NCI-H774 (cell line): ENCODE results near the gene ARHGAP33.
A peak's percentile ranks its signal among the peaks of the same experiment; 100 is the strongest.
"Not testable (repeated sequence)": the region's sequence is repeated elsewhere in the genome, so short reads cannot be mapped to it uniquely, and the experiment has no call there.

Experiments
- DNase-seq: peaks from one replicate; lab custom pipeline; 2025; lab: John Stamatoyannopoulos, UW

The ARHGAP33 gene

DNA sequence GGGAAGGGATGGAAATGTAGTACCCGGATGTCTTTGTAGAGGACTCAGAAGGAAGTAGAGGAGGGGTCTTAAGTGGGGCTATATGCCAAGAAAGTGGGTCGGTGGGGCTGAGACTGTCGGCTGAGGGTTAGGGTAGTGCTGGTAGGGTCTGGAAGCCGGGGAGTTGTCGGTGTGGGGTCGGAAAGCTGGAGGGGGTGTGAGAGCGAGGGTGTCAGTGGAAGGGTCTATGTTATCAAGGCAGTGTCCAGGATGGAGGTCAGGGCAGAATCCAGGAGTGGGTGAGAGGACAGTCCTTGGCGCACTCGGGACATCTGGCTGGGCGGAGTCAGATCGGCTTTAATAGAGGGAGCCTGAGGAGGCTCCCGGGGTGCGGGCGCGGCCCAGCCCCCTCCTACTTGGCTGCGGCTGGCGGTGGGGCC is 20.2 kb upstream of the ARHGAP33 start:
- DNase-seq: no peak

GRCh38 chr19:35755550-35756376 is 19.6 kb upstream of the ARHGAP33 start:
- no peak for DNase-seq

DNA sequence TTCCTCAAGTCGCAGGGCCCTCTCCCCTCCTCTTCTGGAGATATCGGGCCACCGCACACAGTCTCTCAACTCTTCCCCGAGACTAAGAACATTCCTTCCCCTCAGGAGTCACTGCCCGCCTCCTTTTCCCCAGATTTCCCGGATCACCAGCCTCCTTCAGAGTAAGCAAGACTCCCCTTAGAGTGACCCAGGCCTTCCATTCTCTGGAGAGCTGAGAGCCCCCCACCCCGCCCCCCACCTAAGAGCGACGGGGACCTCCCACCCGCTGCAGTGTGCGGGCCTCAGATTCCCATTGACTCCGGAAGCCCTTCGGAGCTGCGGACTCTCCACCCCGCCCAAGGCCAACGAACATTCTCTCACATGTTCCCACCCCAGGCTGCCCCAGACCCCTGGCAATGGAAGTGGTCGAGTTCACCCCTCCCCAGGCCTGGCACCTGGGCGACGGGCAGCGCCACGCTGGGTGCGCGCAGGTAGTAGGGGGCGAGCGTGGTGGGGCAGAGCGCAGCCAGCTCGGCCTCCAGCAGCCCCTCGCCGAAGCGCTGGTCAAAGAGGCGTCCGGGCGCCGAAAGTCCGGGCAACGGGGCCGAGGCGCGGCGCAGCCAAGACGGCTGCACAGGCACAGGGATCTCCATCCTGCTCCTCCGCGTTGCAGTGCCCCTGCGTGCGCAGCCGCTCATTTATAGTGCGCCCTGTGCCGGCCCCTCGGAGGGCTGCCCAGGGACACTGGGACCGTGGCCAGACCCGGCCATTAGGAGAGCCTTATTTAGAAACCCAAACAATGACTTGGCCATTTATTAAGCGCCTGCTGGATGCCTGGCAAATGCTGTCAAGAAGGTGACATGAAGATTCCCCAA is 18.8 kb upstream of the ARHGAP33 start, which contains the start of gene HSPB6:
Gene HSPB6, minus strand, starts transcription at position 653 of the 854 bp plus-strand sequence. Its CDS starts 21 bp downstream, at position 632.
- DNase-seq: no peak

DNA sequence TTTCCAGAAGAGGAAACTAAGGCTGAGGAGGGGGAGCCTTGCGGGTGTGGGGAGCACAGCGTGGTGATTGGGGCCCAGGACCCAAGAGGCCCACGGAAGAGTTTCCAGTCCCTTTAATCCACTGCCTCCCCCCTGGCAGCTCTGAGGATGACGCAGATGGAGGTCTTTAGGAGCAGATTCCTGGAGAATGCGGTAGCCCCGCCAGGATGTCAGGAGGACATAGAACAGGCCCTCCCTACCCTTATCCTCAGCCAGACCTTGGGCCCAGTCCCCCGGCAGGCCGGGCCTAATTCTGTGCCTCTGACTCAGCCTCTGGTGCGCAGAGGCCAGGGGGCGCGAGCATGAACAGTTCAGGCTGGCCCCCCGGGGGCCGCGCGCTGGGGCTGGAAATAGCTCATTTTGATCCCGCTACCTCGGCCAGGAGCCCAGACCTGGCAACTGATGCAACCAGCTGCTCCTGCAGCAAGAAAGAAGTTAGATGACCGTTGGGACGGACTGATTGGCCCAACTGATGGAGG is 18.1 kb upstream of the ARHGAP33 start:
- peak; percentile 63 for DNase-seq

- peak; percentile 98 for DNase-seq
Measured at GRCh38 chr19:35757749-35758608, 17.4 kb upstream of the ARHGAP33 start, which contains the start of gene PROSER3. Gene PROSER3 (plus strand): TSS chr19:35758176. CDS start chr19:35758216, 40 bp downstream.

DNA sequence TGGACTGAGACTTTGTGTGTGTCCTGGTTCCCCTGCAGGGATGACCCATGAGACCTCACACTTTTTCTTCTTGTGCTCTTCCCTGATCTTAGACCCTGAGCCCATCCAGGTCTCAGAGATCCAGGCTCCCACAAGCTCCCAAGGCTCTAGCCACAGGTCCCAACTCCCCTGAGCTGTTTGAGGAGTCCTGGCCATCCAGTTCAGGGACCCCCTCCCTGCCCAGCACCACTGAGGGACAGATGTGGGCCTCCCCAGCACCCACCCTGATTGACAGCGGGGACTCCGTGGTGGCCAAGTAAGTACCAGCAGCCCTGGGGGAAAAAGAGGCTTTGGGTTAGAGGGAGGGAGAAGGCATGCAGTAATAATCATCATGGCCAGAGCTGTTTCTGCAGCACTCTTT is 15.7 kb upstream of the ARHGAP33 start:
- no peak for DNase-seq

DNA sequence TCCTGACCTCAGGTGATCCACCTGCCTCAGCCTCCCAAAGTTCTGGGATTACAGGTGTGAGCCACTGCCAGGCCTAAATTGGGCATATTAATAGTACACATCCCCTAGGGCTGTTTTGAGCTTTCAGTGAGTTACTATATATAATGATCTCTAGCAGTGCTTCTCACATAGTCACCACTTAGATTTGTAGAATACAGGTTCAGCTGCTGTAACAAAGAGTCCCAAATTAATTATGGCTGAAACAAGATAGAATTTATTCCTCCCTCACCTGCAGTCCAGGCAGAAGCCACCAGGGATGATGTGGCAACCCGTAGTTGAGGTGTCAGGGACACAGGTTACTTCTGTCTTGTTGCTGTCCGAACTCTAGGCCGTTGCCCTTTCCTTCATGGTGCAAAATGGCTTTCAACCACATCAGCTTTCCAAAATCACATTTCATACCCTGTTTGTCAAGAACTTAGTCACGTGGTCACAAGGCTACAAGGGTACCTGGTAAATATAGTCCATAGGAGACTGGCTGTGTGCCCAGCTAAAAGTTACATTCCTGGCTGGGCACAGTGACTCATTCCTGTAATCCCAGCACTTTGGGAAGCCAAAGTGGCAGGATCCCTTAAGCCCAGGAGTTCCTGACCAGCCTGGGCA is 14.5 kb upstream of the ARHGAP33 start:
- DNase-seq: no peak

DNA sequence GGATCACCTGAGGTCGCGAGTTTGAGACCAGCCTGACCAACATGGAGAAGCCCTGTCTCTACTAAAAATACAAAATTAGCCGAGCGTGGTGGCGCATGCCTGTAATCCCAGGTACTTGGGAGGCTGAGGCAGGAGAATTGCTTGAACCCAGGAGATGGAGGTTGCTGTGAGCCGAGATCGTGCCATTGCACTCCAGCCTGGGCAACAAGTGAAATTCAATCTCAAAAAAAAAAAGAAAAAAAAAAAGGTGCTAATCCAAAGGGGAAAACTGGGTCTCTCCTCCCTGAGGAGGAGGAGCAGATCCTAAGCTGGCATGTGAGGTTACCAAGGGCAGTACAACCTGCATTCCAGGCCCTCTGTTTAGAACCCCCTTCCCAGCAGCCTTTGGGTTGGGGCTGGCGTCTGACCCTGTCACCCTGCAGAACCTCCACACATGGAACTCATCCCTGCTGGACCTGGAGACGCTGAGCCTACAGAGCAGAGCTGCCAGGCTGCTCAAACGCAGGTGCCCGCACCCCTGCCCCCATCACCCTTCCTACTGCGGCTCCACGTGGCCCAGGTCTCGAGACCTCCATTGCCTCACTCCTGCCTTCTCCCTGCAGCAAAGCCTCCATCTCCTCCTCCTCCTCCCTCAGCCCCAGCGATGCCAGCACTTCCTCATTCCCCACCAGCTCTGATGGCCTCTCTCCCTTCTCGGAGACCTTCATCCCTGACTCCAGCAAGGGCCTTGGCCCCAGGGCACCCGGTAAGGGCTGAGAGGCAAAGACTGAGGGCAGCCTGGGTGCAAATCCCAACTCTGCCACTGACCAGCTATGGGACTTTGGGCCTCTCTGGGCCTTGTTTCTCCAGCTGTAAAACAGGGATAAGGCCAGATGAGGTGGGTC is 10.7 kb upstream of the ARHGAP33 start:
- DNase-seq: no peak

DNA sequence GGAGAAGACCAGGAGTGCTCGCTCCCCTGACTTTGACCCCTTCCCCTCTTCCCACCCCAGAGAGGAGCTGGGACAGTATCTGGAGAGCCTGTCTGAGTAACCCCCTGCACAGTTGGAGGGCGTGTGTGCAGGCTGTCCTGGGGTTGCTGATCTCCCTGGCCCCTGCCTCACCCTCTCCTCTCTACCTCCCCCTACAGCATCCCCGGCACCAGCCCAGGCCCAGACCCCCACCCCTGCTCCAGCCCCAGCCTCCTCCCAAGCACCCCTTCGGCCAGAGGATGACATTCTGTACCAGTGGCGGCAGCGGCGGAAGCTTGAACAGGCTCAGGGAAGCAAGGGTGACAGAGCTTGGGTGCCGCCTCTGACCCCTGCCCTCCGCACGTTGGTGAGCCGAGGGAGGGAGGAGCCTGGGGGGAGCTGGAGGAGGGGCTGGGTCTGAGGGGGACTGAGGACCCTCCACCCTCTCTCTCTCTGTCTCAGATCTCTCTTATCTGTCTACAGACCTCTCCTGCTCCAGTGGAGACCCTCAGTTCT is 8.7 kb upstream of the ARHGAP33 start:
- DNase-seq: no peak

DNA sequence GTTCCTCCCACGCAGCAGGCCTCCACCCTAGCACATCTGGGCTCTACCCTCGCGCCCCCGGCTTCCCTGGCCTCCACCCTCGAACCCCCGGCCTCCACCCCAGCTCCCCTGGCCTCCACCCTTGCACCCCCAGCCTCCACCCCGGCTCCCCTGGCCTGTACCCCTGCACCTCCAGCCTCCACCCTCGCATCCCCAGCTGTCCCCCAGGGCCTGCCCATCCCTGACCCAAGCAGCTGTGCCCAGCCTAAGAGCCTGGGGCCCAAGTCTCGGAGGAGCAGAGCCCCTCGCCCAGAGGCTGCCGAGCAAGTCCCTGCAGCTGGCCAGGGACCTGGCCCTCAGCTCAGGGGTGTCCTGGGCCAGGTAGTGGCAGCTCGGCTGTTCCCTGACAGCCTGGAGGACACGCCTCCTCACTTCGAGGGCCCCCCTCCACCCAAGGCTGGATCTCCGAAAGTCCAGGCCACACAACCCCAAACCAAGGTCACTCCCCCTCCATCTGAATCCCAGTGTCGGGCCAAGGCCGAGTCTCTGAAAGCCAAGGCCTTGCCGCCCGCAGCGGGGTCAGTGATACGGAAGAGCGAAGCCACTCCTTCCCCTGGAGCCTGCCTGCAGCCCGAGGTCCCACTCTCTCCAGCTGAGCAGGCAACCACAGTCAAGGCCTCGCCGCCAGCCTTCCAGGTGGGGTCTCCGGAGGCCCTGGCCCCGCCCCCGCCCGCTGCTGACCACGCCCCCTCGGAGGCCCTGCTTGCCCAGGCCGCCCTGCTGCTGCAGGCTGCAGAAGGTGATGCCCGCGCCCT is 7.9 kb upstream of the ARHGAP33 start:
- DNase-seq: no peak

DNA sequence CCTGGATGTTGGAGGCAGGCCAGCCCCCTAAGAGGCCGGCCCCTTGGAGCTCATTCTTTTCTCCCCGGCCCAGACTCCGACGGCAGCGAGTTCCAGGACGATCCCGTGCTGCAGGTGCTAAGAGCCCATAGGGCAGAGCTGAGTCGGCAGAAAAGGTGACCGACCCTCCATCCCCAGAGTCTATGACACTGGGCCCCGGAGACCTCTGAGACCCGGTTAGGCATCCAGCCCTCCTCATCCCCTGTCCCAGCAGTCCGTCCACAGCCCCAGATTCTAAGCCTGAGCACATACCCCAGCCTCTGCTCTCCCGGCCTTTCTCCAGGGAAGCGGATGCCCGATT is 7.3 kb upstream of the ARHGAP33 start:
- no peak for DNase-seq

- not testable (repeated sequence) for DNase-seq
Measured at GRCh38 chr19:35772362-35772761, 3.0 kb upstream of the ARHGAP33 start.

- no peak for DNase-seq
Measured at GRCh38 chr19:35773020-35773806, 2.2 kb upstream of the ARHGAP33 start.

DNA sequence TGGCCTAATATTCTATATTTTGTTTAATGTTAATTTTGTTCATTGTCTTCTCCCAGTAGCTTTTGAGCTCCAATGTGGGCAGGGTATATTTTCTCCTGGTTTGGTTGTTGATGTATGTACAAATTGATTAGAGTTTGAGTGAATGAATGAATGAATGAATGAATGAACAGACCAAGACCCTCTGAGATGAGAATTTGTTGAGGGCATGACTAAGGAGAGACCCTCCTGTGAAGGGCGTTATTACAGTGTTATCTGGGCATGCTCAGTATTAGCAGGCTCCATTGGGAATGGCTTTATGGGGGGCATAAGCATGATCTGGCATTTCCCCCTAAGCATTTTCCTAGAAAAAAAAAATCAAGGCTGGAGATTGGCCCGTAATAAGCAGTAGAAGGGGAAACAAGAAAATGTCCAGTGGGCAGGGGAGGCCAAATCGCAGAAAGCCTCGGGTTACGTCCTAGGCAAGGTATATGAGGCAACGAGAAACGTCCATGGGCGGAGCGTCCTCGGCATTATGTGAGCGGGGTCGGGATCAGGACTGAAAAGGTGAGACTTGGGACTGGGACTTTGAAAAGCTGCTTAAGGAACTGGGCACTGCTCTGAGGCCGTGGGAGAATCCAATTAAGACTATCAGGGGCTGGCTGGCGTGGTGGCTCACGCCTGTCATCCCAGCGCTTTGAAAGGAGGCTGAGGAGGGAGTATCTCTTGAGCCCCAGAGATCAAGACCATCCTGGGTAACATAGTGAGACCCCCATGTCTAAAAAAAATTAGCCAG is 904 bp upstream of the ARHGAP33 start:
- DNase-seq: peak; percentile 3

GRCh38 chr19:35775046-35775297 is 392 bp upstream of the ARHGAP33 start:
- DNase-seq: no peak

DNA sequence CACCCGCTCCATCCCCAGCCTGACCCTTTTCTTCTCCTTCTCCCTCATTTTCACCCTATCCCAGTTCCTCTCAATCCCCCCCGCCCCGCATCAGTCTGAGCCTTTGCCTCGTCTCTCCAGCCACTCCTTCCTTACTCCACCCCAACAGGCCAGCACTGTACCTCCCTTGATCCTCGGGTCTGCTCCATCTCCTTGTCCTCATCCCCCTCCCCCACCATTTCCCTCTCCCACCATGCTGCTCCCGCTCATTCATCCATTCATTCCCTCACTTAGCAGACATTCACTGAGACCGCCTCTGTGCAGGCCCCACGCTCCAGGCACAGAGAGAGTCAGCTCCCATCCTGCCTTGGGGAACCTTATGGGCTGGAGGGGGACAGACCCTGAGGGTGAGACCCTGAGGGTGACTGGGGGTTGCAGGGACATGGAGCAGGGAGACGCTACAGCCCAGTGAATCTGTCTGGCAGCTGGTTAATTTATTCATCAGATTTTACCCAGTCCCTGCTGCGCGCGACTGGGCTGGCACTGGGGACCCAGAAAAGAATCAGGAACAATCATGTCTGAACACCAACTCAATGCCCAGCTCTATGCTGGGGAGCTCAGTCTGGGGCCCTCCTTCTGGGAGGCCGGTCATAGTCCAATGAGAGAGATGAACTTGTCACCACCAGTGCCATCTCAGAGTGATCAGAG is 881 bp downstream of the ARHGAP33 start:
- no peak for DNase-seq
